ENCODE results near the gene MRGPRD. TPM values are rescaled to one million over a fixed set of nuclear protein-coding genes. Genes with fewer than 3 reads are reported as not detected.

The MRGPRD gene
- total and polyA plus RNA-seq, 2 of the 8 experiments (the other 6 are each of a cell fraction or from before 2014, with no cell fraction given): not detected

DNA sequence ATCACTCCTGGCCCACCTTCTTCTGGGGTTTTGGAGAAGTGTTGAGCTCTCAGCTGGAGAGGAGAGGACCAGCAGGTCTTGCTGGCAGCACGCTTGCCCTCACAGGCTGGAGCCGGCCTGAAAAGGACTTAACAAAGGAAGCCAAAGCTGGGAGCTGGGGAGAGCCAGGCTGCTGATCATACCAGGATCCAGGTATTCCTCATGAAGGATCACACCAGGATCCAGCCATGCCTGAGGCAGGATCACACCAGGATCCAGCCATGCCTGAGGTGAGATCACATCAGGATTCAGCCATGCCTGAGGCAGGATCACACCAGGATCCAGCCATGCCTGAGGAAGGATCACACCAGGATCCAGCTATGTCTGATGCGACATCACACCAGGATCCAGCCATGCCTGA lies 17.0 kb downstream of the MRGPRD start (continued):
- TF ChIP-seq, protein P1, sequence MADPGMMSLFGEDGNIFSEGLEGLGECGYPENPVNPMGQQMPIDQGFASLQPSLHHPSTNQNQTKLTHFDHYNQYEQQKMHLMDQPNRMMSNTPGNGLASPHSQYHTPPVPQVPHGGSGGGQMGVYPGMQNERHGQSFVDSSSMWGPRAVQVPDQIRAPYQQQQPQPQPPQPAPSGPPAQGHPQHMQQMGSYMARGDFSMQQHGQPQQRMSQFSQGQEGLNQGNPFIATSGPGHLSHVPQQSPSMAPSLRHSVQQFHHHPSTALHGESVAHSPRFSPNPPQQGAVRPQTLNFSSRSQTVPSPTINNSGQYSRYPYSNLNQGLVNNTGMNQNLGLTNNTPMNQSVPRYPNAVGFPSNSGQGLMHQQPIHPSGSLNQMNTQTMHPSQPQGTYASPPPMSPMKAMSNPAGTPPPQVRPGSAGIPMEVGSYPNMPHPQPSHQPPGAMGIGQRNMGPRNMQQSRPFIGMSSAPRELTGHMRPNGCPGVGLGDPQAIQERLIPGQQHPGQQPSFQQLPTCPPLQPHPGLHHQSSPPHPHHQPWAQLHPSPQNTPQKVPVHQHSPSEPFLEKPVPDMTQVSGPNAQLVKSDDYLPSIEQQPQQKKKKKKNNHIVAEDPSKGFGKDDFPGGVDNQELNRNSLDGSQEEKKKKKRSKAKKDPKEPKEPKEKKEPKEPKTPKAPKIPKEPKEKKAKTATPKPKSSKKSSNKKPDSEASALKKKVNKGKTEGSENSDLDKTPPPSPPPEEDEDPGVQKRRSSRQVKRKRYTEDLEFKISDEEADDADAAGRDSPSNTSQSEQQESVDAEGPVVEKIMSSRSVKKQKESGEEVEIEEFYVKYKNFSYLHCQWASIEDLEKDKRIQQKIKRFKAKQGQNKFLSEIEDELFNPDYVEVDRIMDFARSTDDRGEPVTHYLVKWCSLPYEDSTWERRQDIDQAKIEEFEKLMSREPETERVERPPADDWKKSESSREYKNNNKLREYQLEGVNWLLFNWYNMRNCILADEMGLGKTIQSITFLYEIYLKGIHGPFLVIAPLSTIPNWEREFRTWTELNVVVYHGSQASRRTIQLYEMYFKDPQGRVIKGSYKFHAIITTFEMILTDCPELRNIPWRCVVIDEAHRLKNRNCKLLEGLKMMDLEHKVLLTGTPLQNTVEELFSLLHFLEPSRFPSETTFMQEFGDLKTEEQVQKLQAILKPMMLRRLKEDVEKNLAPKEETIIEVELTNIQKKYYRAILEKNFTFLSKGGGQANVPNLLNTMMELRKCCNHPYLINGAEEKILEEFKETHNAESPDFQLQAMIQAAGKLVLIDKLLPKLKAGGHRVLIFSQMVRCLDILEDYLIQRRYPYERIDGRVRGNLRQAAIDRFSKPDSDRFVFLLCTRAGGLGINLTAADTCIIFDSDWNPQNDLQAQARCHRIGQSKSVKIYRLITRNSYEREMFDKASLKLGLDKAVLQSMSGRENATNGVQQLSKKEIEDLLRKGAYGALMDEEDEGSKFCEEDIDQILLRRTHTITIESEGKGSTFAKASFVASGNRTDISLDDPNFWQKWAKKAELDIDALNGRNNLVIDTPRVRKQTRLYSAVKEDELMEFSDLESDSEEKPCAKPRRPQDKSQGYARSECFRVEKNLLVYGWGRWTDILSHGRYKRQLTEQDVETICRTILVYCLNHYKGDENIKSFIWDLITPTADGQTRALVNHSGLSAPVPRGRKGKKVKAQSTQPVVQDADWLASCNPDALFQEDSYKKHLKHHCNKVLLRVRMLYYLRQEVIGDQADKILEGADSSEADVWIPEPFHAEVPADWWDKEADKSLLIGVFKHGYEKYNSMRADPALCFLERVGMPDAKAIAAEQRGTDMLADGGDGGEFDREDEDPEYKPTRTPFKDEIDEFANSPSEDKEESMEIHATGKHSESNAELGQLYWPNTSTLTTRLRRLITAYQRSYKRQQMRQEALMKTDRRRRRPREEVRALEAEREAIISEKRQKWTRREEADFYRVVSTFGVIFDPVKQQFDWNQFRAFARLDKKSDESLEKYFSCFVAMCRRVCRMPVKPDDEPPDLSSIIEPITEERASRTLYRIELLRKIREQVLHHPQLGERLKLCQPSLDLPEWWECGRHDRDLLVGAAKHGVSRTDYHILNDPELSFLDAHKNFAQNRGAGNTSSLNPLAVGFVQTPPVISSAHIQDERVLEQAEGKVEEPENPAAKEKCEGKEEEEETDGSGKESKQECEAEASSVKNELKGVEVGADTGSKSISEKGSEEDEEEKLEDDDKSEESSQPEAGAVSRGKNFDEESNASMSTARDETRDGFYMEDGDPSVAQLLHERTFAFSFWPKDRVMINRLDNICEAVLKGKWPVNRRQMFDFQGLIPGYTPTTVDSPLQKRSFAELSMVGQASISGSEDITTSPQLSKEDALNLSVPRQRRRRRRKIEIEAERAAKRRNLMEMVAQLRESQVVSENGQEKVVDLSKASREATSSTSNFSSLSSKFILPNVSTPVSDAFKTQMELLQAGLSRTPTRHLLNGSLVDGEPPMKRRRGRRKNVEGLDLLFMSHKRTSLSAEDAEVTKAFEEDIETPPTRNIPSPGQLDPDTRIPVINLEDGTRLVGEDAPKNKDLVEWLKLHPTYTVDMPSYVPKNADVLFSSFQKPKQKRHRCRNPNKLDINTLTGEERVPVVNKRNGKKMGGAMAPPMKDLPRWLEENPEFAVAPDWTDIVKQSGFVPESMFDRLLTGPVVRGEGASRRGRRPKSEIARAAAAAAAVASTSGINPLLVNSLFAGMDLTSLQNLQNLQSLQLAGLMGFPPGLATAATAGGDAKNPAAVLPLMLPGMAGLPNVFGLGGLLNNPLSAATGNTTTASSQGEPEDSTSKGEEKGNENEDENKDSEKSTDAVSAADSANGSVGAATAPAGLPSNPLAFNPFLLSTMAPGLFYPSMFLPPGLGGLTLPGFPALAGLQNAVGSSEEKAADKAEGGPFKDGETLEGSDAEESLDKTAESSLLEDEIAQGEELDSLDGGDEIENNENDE (IDR thresholded peaks at IDR 0.05; ENCODE audit: insufficient replicate concordance, low read length): no peak
- TF ChIP-seq RNF2 (IDR thresholded peaks at IDR 0.05; ENCODE audit: borderline replicate concordance, low read depth, low read length, missing control alignments, poor library complexity, severe bottlenecking) (no peak), RBBP5 (IDR thresholded peaks at IDR 0.05; ENCODE audit: borderline replicate concordance, low read depth, low read length) (no peak), EP300 (IDR thresholded peaks at IDR 0.05; ENCODE audit: borderline replicate concordance in 1 of 2, low read depth in 2 of 2, low read length in 2 of 2) (no peak), FOSL1 (IDR thresholded peaks at IDR 0.05; ENCODE audit: insufficient read depth, low read depth, low read length) (no peak), NANOG (IDR thresholded peaks at IDR 0.05; ENCODE audit: insufficient read depth, low read depth, low read length, poor library complexity, severe bottlenecking) (no peak), SAP30 (IDR thresholded peaks at IDR 0.05; ENCODE audit: insufficient read depth, insufficient replicate concordance, low read length) (no peak)
- TF ChIP-seq, protein P2, sequence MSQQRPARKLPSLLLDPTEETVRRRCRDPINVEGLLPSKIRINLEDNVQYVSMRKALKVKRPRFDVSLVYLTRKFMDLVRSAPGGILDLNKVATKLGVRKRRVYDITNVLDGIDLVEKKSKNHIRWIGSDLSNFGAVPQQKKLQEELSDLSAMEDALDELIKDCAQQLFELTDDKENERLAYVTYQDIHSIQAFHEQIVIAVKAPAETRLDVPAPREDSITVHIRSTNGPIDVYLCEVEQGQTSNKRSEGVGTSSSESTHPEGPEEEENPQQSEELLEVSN (IDR thresholded peaks at IDR 0.05): no peak

All from H1 (cell line).